ENCODE data around the gene GLG1. TPM values are rescaled to one million over a fixed set of nuclear protein-coding genes. Genes with fewer than 3 reads are reported as not detected.

The GLG1 gene
- total and polyA plus RNA-seq, 2 experiments from 2014 or later, result 142 to 148 TPM

GRCh38 chr16:74568961-74569631, 37.8 kb downstream of the GLG1 start:
- Histone ChIP-seq H3K27ac (peak overlapping the region; percentile 48), H3K79me2 (peaks cover 97% of the 10 kb centered on the region), H4K20me1 (ENCODE audit: insufficient read depth, poor library complexity, severe bottlenecking) (peaks cover 61% of the 10 kb centered on the region)

GRCh38 chr16:74567901-74568300, 39.0 kb downstream of the GLG1 start:
- Histone ChIP-seq H3K4me2 (no peak overlapping the region), H3K9me2 (replicated peaks; ENCODE audit: insufficient read depth) (no peaks in the 10 kb centered on the region), H3K9me3 (ENCODE audit: low read depth) (no peaks in the 10 kb centered on the region), H3K27ac (no peak overlapping the region), H3K4me3 (no peak overlapping the region), H4K20me1 (ENCODE audit: insufficient read depth, poor library complexity, severe bottlenecking) (peaks cover 65% of the 10 kb centered on the region), H3K27me3 (no peaks in the 10 kb centered on the region), H2AFZ (no peak overlapping the region), H3K36me3 (replicated peaks; ENCODE audit: insufficient read depth, low read depth) (no peaks in the 10 kb centered on the region), H3K4me1 (ENCODE audit: insufficient read depth) (peaks cover 11% of the 10 kb centered on the region), H3K79me2 (peaks cover 94% of the 10 kb centered on the region)
- 81% methylated on average over 2 of the region's 2 CpGs for WGBS (ENCODE audit: low lambda C conversion rate, missing lambda C conversion rate)
- no peak for DNase-seq (ENCODE audit: low spot score)
- TF ChIP-seq EZH2 (IDR thresholded peaks at IDR 0.05; ENCODE audit: borderline replicate concordance) (no peak), CTCF (IDR thresholded peaks at IDR 0.05; ENCODE audit: poor library complexity) (no peak), EZH2phosphoT487 (IDR thresholded peaks at IDR 0.05; ENCODE audit: low read depth, severe bottlenecking, unreplicated experiment) (no peak)

More at GRCh38 chr16:74568961-74569631, 37.8 kb downstream of the GLG1 start:
- H3K9me3 ChIP-seq (ENCODE audit: low read depth), result no peaks in the 10 kb centered on the region
- no peaks in the 10 kb centered on the region for H3K9me2 ChIP-seq (replicated peaks; ENCODE audit: insufficient read depth)
- peak overlapping the region; percentile 10 for H3K4me2 ChIP-seq
- H3K27me3 ChIP-seq, result no peaks in the 10 kb centered on the region
- no peak for TF ChIP-seq EZH2 (IDR thresholded peaks at IDR 0.05; ENCODE audit: borderline replicate concordance)
- no peak for TF ChIP-seq CTCF (IDR thresholded peaks at IDR 0.05; ENCODE audit: poor library complexity)
- TF ChIP-seq EZH2phosphoT487 (IDR thresholded peaks at IDR 0.05; ENCODE audit: low read depth, severe bottlenecking, unreplicated experiment), result no peak
- peaks cover 11% of the 10 kb centered on the region for H3K4me1 ChIP-seq (ENCODE audit: insufficient read depth)
- H3K36me3 ChIP-seq (replicated peaks; ENCODE audit: insufficient read depth, low read depth), result no peaks in the 10 kb centered on the region
- WGBS (ENCODE audit: low lambda C conversion rate, missing lambda C conversion rate), result 65% methylated on average over 5 of the region's 5 CpGs
- no peak overlapping the region for H2AFZ ChIP-seq
- DNase-seq (ENCODE audit: low spot score), result no peak
- H3K4me3 ChIP-seq, result no peak overlapping the region

- Histone ChIP-seq H3K4me2 (no peak overlapping the region), H3K9me2 (replicated peaks; ENCODE audit: insufficient read depth) (no peaks in the 10 kb centered on the region), H3K4me3 (no peak overlapping the region), H3K27me3 (no peaks in the 10 kb centered on the region), H3K79me2 (peaks cover 94% of the 10 kb centered on the region), H2AFZ (no peak overlapping the region), H4K20me1 (ENCODE audit: insufficient read depth, poor library complexity, severe bottlenecking) (peaks cover 73% of the 10 kb centered on the region), H3K27ac (no peak overlapping the region), H3K4me1 (ENCODE audit: insufficient read depth) (peaks cover 6% of the 10 kb centered on the region), H3K9me3 (ENCODE audit: low read depth) (no peaks in the 10 kb centered on the region), H3K36me3 (replicated peaks; ENCODE audit: insufficient read depth, low read depth) (no peaks in the 10 kb centered on the region)
- TF ChIP-seq CTCF (IDR thresholded peaks at IDR 0.05; ENCODE audit: poor library complexity) (no peak), EZH2phosphoT487 (IDR thresholded peaks at IDR 0.05; ENCODE audit: low read depth, severe bottlenecking, unreplicated experiment) (no peak), EZH2 (IDR thresholded peaks at IDR 0.05; ENCODE audit: borderline replicate concordance) (no peak)
- WGBS (ENCODE audit: low lambda C conversion rate, missing lambda C conversion rate), result 79% methylated on average over 5 of the region's 5 CpGs
- no peak for DNase-seq (ENCODE audit: low spot score)
These were observed 41.5 kb downstream of the GLG1 start for GRCh38 chr16:74565378-74565777.
